ENCODE measurements around the gene PROCA1. TPM values are rescaled to one million over a fixed set of nuclear protein-coding genes. Genes with fewer than 3 reads are reported as not detected.
"Not testable (repeated sequence)": the region's sequence is repeated elsewhere in the genome, so short reads cannot be mapped to it uniquely, and the experiment has no call there.

Gene PROCA1
- total and polyA plus RNA-seq, 9 donors = 2.7 to 6.7 (median 5.0) TPM

- peak in 4 of 5 donors; percentile 54 to 74 (median 68) for DNase-seq
- Histone ChIP-seq H3K4me1 (ENCODE audit: insufficient read depth) (peaks cover 10% of the 10 kb centered on the region), H3K36me3 (no peaks in the 10 kb centered on the region), H3K4me3 (peak overlapping the region; percentile 86), H3K27ac (no peak overlapping the region), H3K9me3 (no peaks in the 10 kb centered on the region), H3K27me3 (no peaks in the 10 kb centered on the region)
- no peak for TF ChIP-seq EP300 (IDR thresholded peaks at IDR 0.05)
- TF ChIP-seq POLR2A (IDR thresholded peaks at IDR 0.05) = no peak
- no peak for TF ChIP-seq CTCF (IDR thresholded peaks at IDR 0.05)
- intact Hi-C loops (cut with DNase I) = loop anchor here in 2 of 4 donors (2.0 to 10.0 kb wide), 2 partner anchors 25 to 169 kb away; partner anchors contain the start of gene FLOT2 (in 1 of the 2)
- 0 to 2% (median 1%) methylated on average over 30 to 45 of the region's 45 CpGs for WGBS, 3 donors
Observed at GRCh38 chr17:28725660-28726225, 14.1 kb upstream of the PROCA1 start.

- Histone ChIP-seq H3K4me1 (ENCODE audit: insufficient read depth) (peaks cover 11% of the 10 kb centered on the region), H3K27ac (no peak overlapping the region), H3K4me3 (peak overlapping the region; percentile 86), H3K9me3 (no peaks in the 10 kb centered on the region), H3K27me3 (no peaks in the 10 kb centered on the region), H3K36me3 (no peaks in the 10 kb centered on the region)
- TF ChIP-seq EP300 (IDR thresholded peaks at IDR 0.05) (no peak), CTCF (IDR thresholded peaks at IDR 0.05) (no peak), POLR2A (IDR thresholded peaks at IDR 0.05) (no peak)
- intact Hi-C loops (cut with DNase I) = loop anchor here in 1 of 4 donors (10.0 kb wide), 1 partner anchor 170 kb away; the partner anchor contains the start of gene FLOT2
- WGBS, 3 donors = 12 to 18% (median 13%) methylated on average over 20 of the region's 20 CpGs
- DNase-seq = no peak
Observed at GRCh38 chr17:28725166-28725659, 13.5 kb upstream of the PROCA1 start.

GRCh38 chr17:28724500-28725165 is 12.9 kb upstream of the PROCA1 start:
- no peaks in the 10 kb centered on the region for H3K9me3 ChIP-seq
- no peak for DNase-seq
- no peak overlapping the region for H3K4me3 ChIP-seq
- H3K27me3 ChIP-seq = no peaks in the 10 kb centered on the region
- intact Hi-C loops (cut with DNase I) = loop anchor here in 1 of 4 donors (10.0 kb wide), 1 partner anchor 170 kb away; the partner anchor contains the start of gene FLOT2
- no peaks in the 10 kb centered on the region for H3K36me3 ChIP-seq
- no peak for TF ChIP-seq CTCF (IDR thresholded peaks at IDR 0.05)
- no peak for TF ChIP-seq EP300 (IDR thresholded peaks at IDR 0.05)
- TF ChIP-seq POLR2A (IDR thresholded peaks at IDR 0.05) = no peak
- no peak overlapping the region for H3K27ac ChIP-seq
- H3K4me1 ChIP-seq (ENCODE audit: insufficient read depth) = peaks cover 11% of the 10 kb centered on the region
- 68 to 78% (median 73%) methylated on average over 10 of the region's 10 CpGs for WGBS, 3 donors

GRCh38 chr17:28723836-28724499 is 12.3 kb upstream of the PROCA1 start:
- not testable (repeated sequence) for H3K9me3 ChIP-seq, H3K4me3 ChIP-seq, DNase-seq, H3K36me3 ChIP-seq, H3K27me3 ChIP-seq, H3K27ac ChIP-seq
- intact Hi-C loops (cut with DNase I) = loop anchor here in 1 of 4 donors (10.0 kb wide), 1 partner anchor 171 kb away; the partner anchor contains the start of gene FLOT2
- peaks cover 11% of the 10 kb centered on the region for H3K4me1 ChIP-seq (ENCODE audit: insufficient read depth)
- 60 to 78% (median 66%) methylated on average over 4 of the region's 4 CpGs for WGBS, 3 donors

Measured in ovary (tissue), 9 donors.